NCI-H146 (cell line): Measurements from ENCODE around the gene ACADVL.
A peak's percentile ranks its signal among the peaks of the same experiment; 100 is the strongest.
"Not testable (repeated sequence)": the region's sequence is repeated elsewhere in the genome, so short reads cannot be mapped to it uniquely, and the experiment has no call there.

ENCODE experiments used
- DNase-seq: peaks from one replicate; lab custom pipeline; 2025; lab: John Stamatoyannopoulos, UW

ACADVL gene

DNA sequence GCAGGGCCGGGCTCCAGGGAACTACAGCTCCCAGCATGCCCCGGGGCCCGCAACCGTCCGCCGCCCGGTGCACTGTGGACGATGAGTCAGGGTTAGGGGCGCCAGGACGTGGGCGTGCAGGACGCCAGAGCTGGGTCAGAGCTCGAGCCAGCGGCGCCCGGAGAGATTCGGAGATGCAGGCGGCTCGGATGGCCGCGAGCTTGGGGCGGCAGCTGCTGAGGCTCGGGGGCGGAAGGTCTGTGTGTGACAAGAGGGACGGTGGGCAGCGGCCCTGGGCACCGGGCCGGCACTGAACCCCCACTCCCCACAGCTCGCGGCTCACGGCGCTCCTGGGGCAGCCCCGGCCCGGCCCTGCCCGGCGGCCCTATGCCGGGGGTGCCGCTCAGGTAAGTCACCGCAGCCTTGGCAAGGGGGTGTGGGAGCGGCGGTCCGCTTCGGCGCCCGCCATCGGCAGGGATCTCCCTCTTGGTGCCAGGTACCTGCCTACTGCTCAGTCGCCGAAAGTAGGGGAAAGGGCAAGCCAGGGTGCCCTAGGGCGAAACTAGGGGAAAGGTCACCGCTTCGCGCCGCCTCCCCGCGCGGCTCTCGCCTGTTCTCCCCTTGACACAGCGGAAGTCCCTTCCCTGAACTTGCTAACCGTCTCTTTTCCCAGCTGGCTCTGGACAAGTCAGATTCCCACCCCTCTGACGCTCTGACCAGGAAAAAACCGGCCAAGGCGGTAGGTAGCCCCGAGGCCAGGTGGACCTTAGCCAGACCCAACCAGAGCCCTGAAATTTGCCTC lies at the start of gene ACADVL, which contains the start of gene DLG4:
ACADVL (plus strand) TSS at position 127 of the 781 bp plus-strand sequence; CDS start at position 174, 47 bp downstream.
DLG4 (minus strand) TSS at position 25 of the 781 bp plus-strand sequence.
- peak; percentile 72 for DNase-seq

DNA sequence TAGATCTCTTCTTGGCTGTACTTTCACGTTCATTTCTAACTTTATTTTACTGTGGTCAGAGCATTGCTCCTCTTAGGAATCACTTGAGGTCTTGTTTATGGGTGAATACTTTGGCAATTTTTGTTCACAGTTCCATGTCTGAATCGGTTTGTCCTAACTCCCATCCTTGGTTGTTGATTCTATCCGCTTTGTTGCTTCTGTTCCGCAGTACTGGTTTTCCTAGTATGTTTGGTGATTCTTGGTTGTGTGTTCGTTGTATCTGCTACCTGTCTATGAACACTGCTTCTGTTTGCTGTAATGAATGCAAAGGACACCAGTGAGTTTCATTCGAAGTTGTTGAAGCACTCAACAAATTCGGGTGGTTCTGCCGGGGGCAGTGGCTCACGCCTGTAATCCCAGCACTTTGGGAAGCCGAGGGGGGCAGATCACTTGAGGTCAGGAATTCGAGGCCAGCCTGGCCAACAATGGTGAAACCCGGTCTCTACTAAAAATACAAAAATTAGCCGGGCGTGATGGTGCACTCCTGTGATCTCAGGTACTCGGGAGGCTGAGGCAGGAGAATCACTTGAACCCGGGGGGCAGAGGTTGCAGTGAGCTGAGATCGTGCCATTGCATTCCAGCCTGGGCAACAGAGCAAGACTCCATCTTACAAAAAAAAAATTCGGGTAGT lies 47.1 kb upstream of the ACADVL start:
- not testable (repeated sequence) for DNase-seq

DNA sequence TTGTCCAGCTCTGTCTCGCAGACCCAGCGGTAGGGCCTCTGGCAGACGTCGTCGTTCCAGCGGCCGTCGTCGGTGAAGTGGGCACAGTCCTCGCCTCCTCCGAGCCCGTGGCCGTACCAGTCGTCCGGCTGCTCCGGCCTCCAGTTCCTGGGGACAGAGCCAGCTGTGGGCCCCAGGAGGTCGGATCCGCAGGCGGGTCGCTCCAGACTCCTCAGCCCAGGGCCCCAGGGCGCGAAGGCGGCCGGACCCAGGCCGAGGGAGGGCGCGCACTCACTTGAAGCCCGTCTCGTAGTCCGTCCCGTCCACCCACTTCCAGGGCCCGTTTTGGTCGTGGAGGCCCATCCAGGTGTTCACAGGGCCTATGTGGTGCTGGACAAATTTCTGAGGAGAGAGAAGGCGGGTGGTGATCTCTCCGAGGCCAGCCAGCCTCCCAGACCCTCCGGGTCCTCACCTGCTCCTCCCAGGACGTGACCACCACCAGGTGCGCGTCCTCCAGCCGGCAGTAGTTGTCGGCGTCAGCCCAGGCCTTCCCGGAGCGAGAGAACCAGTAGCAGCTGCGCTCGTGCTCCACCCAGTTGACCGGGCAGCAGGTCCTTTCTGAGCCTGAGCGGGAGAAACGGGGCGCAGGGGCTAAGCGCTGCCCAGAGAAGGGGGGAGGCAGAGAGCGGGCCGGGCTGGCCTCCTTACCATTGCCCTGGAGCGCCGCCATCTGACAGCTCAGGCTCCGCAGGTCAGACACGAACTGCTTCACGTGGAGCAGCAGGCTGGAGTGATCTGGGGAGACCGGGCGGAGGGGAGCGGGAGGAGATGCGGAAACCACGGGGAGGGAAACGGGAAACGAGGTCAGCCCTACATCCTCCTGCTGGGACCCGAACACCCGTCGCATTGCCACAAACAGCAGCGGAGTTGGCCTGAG lies 45.8 kb upstream of the ACADVL start:
- DNase-seq: peak; percentile 57

DNA sequence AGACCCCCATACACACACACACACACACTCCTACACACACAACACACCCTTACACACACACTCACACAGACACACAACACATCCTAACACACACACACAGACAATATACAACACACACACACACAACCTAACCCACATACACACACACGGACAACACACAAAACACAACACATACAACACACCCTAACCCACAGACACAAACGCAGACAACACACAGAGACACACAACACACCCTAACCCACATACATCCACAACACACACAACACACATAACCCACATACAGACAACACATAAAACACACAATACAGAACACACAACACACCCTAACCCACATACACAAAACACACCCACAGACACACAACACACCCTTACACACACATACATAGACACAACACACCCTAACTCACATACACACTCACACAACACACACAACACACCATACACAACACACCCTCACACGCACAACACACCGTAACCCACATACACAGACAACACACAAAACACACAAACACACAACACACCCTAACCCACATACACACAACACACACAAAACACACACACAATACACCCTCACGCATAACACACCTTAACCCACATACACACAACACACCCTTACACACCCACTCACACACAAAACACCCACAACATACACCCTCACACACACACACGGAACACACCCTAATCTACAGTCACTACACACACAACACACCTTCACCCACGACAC lies 45.0 kb upstream of the ACADVL start:
- no peak for DNase-seq

DNA sequence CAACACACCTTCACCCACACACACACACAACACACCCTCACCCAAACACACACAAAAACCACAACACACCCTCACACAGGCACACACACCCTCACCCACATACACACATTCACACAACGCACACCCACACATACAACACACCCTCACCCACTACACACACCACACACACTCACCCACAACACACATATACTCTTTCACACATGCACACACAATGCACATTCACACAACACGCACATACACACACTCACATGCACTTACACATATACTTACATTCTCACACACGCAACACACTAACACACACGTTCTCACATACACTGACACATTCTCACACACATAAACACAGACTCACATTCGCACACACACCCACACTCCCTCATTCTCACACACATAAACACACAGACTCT lies 44.4 kb upstream of the ACADVL start:
- DNase-seq: no peak

DNA sequence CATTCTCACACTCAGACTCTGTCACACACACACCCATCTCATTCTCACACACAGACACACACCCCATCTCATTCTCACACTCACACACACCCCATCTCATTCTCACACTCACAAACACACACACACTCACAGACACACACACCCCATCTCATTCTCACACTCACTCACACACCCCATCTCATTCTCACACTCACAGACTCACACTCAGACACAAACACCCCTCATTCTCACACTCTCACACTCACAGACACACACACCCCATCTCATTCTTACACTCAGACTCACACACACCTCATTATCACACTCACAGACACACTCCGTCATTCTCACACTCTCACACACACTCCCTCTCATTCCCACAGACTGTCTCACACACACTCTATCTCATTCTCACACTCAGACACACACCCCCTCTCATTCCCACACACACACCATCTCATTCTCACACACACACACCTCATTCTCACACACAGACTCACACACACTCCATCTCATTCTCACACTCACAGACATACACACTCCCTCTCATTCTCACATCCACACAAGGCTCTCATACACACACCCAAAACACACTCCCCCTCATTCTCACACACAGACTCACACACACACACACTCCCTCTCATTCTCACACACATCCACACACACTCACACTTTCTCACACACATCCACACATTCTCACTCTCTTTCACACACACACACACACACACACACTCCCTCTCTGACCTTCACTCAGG lies 43.5 kb upstream of the ACADVL start:
- DNase-seq: no peak

DNA sequence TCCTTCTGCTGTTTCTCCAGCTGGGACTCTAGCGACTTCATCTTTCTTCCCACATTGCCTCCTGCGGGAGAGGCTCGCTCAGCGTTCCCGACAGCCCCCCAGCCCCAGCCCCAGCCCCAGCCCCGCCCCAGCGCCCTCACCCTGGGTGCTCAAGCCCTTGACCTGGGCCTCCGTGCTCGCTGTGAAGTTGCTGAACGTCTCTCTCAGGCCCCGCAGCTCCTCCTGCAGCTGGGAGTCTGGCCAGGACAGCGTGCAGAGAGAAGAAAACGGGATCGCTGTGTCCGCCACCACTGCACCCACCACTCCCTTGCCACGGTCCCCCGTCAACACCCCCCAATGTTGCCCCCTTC lies 42.9 kb upstream of the ACADVL start:
- DNase-seq: no peak

DNA sequence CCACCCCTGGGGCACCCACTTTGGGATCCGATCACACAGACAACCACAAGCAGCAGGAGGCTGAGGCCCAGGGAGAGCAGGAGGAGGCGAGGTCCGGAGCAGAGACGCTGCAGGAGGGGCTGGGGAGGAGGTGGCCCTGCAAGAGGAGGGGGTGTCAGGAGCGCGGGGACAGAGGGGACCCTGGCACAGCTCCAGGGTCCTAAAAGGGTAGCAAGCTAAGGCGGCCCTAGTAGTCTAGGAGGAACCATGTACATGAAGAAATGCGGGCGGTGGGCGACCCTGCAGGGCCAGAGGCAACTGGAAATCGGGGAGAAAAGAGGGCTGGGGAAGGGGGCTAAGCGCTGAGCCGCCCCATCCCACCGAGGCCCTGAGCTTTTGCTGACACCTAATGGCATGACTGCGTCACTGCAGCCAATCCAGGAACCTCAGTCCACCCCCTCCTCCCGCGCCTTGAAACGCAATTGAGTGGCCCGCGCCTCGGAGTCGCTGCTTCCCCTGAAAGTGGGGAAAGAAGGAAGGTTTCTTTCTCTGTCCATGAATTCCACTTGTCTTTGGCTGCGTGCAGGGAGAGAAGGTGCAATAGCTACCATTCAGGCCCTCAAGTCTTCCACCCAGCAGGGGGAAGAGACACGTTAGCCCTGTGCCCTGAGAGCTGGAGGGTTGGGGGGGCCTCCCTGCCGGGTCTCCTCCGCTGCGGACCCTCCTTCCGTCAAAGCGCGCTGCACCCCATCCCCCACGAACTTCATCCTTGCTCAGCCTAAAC lies 42.4 kb upstream of the ACADVL start:
- peak; percentile 52 for DNase-seq

DNA sequence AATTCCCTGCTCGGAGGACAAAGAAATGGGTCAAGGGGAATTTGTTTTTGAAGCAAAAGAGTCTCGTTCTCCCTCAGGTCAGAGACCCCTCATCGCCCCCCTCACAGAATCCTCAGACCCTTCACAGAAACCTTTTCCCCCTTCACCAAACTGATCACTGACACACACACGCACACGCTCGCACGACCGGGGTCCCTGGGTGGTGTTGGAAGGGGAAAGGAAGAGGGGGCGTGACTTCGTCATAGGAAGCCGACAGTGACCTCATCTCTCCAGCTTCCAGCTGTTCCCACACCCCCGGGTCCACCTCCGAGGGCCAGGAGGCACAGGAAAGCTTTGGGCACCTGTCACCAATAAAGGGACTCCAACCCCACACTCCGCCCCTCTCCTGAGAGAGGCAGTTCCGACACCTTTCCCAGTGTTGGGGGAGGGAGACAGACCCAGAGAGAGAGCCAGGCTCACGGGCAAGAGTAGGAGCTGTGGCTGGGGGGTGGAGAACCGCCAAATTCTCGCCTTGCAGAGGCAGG lies 41.7 kb upstream of the ACADVL start:
- peak; percentile 59 for DNase-seq

DNA sequence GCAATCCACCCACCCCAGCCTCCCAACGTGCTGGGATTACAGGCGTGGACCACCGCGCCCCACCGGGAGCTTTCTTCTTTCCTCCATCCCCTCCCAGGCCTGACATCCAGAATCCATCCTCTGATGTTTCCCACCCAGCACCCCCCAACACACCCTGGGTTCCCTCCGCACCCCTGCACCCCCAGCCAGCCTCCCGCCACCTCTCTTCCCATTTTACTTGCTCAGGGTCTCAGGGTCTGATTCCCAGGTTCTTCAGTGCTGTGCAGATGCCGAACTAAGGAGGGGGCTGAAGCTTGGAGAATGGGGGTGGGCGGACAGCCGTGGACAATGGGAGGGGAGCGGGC lies 40.8 kb upstream of the ACADVL start:
- no peak for DNase-seq

DNA sequence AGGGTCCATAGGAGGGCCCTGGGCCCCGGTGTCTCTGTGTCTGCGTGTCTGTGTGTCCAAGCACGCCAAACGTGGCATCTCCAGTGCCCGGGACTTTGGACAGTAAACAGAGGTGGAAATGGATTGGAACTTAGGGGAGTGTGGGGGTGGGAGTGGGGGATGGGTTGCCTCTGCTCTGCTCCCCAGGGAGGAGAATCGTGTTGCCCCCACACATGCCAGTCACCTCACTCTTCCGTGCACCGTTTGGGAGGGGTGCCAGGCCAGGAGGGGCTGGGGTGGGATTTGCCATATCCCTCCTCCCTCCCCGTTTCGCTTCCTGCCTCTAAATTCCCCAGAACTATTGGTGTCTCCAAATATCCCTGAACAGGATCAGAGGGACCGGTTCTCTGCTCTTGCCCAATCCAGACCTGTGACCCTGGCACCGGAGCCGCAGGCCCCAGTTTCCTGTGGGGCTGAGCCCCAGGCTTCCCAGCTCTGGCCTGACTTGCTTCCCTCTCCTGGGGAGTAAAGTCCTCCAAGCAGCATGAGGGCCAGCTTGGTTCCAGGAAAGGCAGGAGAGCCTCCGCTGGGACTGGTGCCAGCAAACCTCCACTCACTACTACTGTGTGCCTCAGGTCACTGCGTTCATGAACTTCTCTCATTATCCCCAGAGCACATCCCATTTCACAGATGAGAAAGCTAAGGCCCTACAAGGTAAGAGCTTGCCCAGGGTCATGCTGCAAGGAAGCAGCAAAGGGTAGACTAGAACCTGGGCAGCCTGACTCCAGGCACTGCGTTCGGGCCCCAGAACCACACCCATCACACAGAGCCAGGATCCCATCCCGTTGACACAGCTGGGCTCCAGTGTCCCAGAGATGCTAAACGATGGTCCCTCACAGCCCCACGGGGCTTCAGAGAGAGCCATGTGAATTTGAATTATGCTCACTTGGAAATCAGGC lies 40.2 kb upstream of the ACADVL start, which contains the start of gene ASGR1:
ASGR1 (minus strand) TSS at position 54 of the 938 bp plus-strand sequence. CDS start 807 bp downstream, outside the sequence.
- no peak for DNase-seq

DNA sequence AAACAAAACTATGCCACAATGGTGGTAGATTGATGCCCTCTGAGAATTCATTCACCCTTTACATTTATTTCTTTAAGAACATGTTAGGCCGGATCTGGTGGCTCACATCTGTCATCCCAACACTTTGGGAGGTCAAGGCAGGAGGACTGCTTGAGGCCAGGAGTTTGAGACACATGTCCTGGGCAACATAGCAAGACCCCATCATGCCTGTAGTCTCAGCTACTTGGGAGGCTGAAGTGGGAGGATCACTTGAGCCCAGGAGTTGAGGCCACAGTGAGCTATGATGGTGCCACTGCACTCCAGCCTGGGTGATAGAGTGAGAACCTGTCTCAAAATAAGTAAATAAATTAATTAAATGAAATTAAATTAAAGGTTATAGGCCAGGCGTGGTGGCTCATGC lies 37.6 kb upstream of the ACADVL start:
- DNase-seq: not testable (repeated sequence)

DNA sequence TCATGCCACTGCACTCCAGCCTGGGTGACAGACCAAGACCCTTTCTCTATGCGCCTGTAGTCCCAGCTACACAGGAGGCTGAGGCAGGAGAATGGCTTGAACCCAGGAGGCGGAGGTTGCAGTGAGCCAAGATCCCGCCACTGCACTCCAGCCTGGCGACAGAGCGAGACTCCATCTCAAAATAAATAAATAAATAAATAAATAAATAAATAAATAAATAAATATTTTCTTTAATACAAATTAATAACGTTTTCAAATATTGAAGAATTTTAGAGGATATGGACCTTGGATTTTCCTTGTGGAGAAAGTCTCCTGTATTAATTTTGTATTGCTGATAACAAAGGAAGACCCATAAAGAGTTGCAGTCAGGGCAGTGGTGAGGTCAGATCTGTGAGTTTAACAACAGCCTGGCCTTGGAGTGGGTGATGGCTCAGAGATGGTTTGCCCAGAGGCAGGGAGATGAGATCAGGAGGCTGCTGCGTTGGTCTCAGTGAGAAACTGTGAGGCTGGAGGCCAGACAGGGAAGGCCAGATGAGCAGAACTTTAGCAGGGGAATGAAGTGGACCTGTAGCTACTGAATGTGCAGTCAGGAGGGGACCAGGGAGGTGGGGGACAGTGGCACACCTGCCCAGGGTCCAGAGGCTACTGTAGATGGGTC lies 36.2 kb upstream of the ACADVL start:
- DNase-seq: no peak

DNA sequence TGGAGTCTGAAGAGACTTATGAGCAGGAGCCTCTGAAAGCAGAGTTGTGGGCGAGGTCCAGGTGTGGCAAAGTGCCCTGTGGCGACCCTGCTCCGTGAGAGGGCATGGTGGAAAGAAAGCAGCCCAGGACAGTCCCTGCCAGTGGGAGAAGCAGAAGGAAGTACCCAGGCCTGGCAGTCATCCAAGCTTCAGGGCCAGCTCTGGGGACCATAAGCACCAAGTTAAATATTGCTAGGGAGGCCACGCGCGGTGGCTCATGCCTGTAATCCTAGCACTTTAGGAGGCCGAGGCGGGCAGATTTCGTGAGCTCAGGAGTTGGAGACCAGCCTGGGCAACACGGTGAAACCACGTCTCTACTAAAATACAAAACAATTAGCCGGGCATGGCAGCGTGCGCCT lies 35.6 kb upstream of the ACADVL start:
- DNase-seq: no peak

DNA sequence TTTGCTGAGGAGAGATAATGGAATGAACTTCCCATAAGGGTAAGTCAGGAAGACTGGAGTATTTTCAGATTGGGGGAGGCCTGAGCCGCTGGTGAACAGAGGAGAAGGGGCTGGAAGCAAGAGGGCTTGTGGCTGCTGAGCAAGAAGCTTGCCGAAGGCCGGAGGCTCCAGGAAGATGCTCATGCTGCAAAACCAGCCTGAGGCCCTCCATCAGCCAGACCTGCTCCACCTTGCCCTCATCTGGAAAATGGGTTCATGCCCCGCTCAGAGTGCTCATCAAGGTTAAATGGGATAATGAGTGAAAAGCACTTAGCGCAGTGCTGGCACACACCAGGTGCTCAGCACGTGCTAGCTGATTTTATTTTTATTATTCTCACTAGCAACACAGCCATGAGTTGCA lies 35.1 kb upstream of the ACADVL start:
- no peak for DNase-seq

DNA sequence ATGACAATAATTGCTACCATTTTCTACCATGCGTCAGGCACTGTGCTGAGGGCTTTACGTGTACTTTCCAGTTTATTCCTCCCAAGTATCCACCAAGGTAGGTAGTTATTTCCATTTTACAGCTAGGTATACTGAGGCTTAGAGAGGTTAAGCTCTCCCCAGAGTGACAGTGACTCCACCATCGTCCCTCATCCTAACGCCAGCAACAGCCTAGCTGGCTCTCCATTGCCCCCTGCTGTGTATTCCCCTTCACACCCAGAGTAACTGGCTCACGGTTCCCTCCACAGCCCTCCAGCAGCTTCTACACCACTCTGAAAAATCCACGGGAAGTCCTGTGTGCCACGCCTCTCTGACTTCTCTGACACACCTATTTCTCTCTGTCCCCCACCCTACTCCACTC lies 33.5 kb upstream of the ACADVL start:
- no peak for DNase-seq

DNA sequence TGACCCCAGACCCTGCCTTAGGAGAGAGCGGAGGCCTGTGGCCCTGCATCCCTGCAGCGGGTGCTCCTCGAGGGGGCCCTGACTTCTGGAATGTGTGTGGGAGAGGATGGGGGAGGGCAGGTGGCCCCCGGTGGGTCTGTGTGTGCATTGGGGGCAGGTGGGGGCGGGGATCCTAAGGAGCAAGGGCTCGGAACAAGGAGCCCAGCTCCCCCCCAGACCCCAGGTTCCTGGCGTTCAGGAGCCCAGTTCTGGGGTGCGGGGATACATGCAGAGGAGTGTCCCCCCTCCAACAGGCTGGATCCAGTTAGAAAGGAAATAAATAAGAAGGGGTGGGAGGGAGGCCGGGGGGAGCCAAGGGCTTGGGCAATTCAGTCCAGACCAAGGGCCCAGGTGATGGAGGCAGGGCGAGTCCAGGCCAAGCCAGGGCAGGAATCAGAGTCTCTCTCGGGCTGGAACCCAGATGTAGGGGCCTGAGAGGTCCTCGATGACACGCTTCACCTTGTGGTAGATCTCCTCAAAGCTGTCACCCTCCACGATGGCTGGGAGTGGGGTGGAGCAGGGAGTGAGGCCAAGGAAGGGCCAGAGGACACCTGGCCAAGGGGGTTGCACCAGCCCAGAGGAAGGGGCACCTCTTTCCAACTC lies 29.3 kb upstream of the ACADVL start:
- no peak for DNase-seq

DNA sequence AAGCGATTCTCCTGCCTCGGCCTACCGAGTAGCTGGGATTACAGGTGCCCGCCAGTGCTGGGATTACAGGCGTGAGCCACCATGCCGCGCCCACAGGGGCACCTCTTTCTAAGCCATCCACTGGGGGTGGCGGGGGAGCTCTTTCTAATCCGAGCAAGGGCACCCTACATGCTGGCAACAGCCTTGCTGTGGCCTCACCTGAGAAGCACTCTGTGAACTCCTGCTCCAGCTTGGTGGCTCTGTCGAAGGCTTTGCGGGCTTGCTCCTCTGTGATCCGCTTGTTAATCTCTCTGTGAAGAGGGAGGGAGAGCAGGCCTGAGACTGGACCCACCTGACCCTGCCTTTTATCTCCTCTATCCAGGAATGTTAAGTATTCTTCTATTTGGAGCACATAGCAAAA lies 28.7 kb upstream of the ACADVL start:
- DNase-seq: no peak
